SK-N-SH treated with all-trans-retinoic acid at 6 μM for 48 hours (cell line): ENCODE measurements around the gene DFFB.

Source experiments
- ARNTL ChIP-seq: fragments of 450-650 bp; formaldehyde crosslinking; IDR thresholded peaks from 2 replicates; pipeline ENCODE4 v1.5.0; 2020; ENCODE audit warnings: low read depth, mild to moderate bottlenecking, moderate library complexity, borderline replicate concordance
- GLIS3 ChIP-seq: fragments of 250-450 bp; sonication (Bioruptor Pico); IDR thresholded peaks from 2 replicates; pipeline ENCODE4 v1.5.0; 2020; ENCODE audit warnings: mild to moderate bottlenecking, moderate library complexity
- OSR1 ChIP-seq: fragments of 250-450 bp; sonication (Bioruptor Pico); IDR thresholded peaks from 2 replicates; pipeline ENCODE4 v1.8.0; 2022; ENCODE audit warnings: moderate library complexity, mild to moderate bottlenecking, inconsistent platforms
- RARB ChIP-seq: fragments of 250-450 bp; sonication (Bioruptor Pico); IDR thresholded peaks from 2 replicates; pipeline ENCODE4 v1.8.0; 2021; ENCODE audit warnings: mild to moderate bottlenecking, moderate library complexity
- SNAI2 ChIP-seq: fragments of 250-450 bp; sonication (Bioruptor Pico); IDR thresholded peaks from 2 replicates; pipeline ENCODE4 v1.5.0; 2020; ENCODE audit warnings: mild to moderate bottlenecking, moderate library complexity
- ZFP3 ChIP-seq: fragments of 250-450 bp; sonication (Bioruptor Pico); IDR thresholded peaks from 2 replicates; pipeline ENCODE4 v1.5.0; 2020; ENCODE audit warnings: mild to moderate bottlenecking, moderate library complexity
- ZFP30 ChIP-seq: fragments of 450-650 bp; formaldehyde crosslinking; IDR thresholded peaks from 2 replicates; pipeline ENCODE4 v1.5.0; 2022; ENCODE audit warnings: mild to moderate bottlenecking, moderate library complexity

DNA sequence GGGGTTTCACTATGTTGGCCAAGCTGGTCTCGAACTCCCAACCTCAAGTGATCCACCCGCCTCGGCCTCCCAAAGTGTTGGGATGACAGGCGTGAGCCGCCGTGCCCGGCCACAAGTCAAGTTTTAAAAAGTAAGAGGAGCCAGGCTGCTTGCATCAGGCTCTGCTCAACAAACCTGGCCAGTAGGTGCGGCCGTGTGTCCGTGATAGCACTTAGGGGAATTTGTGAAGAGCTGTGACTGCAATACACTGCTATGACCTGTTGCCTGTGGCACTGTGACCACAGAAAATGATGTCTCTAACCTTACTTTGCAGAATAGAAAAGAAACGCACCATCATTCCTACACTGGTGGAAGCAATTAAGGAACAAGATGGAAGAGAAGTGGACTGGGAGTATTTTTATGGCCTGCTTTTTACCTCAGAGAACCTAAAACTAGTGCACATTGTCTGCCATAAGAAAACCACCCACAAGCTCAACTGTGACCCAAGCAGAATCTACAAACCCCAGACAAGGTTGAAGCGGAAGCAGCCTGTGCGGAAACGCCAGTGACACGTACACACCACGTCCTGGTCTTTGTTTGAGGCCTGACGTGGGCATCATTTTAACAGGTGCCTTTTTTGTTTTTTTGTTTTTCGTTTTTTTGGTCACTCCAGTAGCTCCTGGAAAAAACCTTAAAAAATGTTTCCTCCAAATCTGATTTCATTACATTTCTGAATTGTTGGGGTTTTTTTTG, 26.1 kb downstream of the DFFB start:
- TF ChIP-seq GLIS3 (CRISPR knock-in tag) (no peak), ZFP30 (CRISPR knock-in tag) (no peak), SNAI2 (CRISPR knock-in tag) (no peak), ZFP3 (CRISPR knock-in tag) (no peak), RARB (CRISPR knock-in tag) (no peak), OSR1 (CRISPR knock-in tag) (no peak), ARNTL (CRISPR knock-in tag) (no peak)
